Astrocyte (in vitro differentiated cells and primary cell): ENCODE data around the gene TMEM220. TPM values are rescaled to one million over a fixed set of nuclear protein-coding genes. Genes with fewer than 3 reads are reported as not detected.
"Not testable (repeated sequence)": the region's sequence is repeated elsewhere in the genome, so short reads cannot be mapped to it uniquely, and the experiment has no call there.

Experiments used
- DNase-seq: peaks from one replicate; pipeline ENCODE4 v3.0.0-alpha.2; 2010; ENCODE audit warnings: low read depth
- FAIRE-seq: peaks from 2 replicates; lab custom pipeline; 2011; peaks lifted over from hg19 to GRCh38; lab: Jason Lieb, UNC
- H2AFZ ChIP-seq: 2 replicates; pipeline ENCODE4 v1.6.0; 2012; ENCODE audit warnings: low read depth, low read length, inconsistent platforms
- H3K27ac ChIP-seq: 2 replicates; pipeline ENCODE4 v1.5.1; 2011; ENCODE audit warnings: low read depth, low read length, inconsistent platforms
- H3K27me3 ChIP-seq: 2 replicates; pipeline ENCODE4 v1.6.0; 2011; ENCODE audit warnings: low read length, inconsistent platforms; ENCODE audit not compliant: insufficient read depth
- H3K36me3 ChIP-seq: 2 replicates; pipeline ENCODE4 v1.5.1; 2011; ENCODE audit warnings: low read length, inconsistent platforms; ENCODE audit not compliant: insufficient read depth
- H3K4me1 ChIP-seq: 2 replicates; pipeline ENCODE4 v1.5.1; 2011; ENCODE audit warnings: low read length, inconsistent platforms; ENCODE audit not compliant: insufficient read depth
- H3K4me2 ChIP-seq: 2 replicates; pipeline ENCODE4 v1.6.0; 2012; ENCODE audit warnings: low read length, inconsistent platforms
- H3K4me3 ChIP-seq: 2 replicates; pipeline ENCODE4 v1.5.1; 2011; ENCODE audit warnings: low read depth, mild to moderate bottlenecking, low read length, inconsistent platforms; ENCODE audit not compliant: insufficient read depth
- H3K79me2 ChIP-seq: 2 replicates; pipeline ENCODE4 v1.6.0; 2012; ENCODE audit warnings: mild to moderate bottlenecking, low read length, inconsistent platforms; ENCODE audit not compliant: insufficient read depth
- H3K9ac ChIP-seq: 2 replicates; pipeline ENCODE4 v1.6.0; 2012; ENCODE audit warnings: mild to moderate bottlenecking, low read length, inconsistent platforms
- H3K9me3 ChIP-seq: 2 replicates; pipeline ENCODE4 v1.5.1; 2012; ENCODE audit warnings: low read depth, mild to moderate bottlenecking, low read length, inconsistent platforms; ENCODE audit not compliant: insufficient read depth
- H4K20me1 ChIP-seq: 2 replicates; pipeline ENCODE4 v1.6.0; 2012; ENCODE audit warnings: low read length, inconsistent platforms; ENCODE audit not compliant: insufficient read depth
- H3K27ac Mint-ChIP-seq: one replicate; pipeline ENCODE4 v1.8.0; 2021; ENCODE audit warnings: mild to moderate bottlenecking, mixed read lengths; ENCODE audit not compliant: unreplicated experiment
- H3K27me3 Mint-ChIP-seq: one replicate; pipeline ENCODE4 v1.8.0; 2021; ENCODE audit warnings: low read depth, mixed read lengths; ENCODE audit not compliant: unreplicated experiment
- H3K36me3 Mint-ChIP-seq: one replicate; pipeline ENCODE4 v1.8.0; 2021; ENCODE audit warnings: low read depth, mixed read lengths; ENCODE audit not compliant: unreplicated experiment
- H3K4me1 Mint-ChIP-seq: one replicate; pipeline ENCODE4 v1.8.0; 2021; ENCODE audit warnings: low read depth, mixed read lengths; ENCODE audit not compliant: unreplicated experiment
- H3K4me3 Mint-ChIP-seq: one replicate; pipeline ENCODE4 v1.8.0; 2021; ENCODE audit warnings: mild to moderate bottlenecking, moderate library complexity, mixed read lengths; ENCODE audit not compliant: unreplicated experiment
- H3K9me3 Mint-ChIP-seq: one replicate; pipeline ENCODE4 v1.8.0; 2021; ENCODE audit warnings: mild to moderate bottlenecking, mixed read lengths; ENCODE audit not compliant: unreplicated experiment
- EZH2 ChIP-seq: IDR thresholded peaks from 2 replicates; pipeline ENCODE4 v1.6.1; 2012; ENCODE audit warnings: mild to moderate bottlenecking, low read length, inconsistent platforms; ENCODE audit not compliant: insufficient read depth
- total RNA-seq: library from RNA; stranded (reverse); gene quantifications from 2 replicates; pipeline ENCODE4 v1.2.1, GENCODE V29; 2021
- TF ChIP-seq, protein P1 (sequence below): IDR thresholded peaks from 2 replicates; pipeline ENCODE4 v1.5.1; 2011; ENCODE audit warnings: low read depth, mild to moderate bottlenecking, inconsistent platforms, low read length, moderate library complexity; ENCODE audit not compliant: insufficient read depth

TMEM220 gene
- total RNA-seq, 1 donor from 2014 or later = 1.0 TPM

DNA sequence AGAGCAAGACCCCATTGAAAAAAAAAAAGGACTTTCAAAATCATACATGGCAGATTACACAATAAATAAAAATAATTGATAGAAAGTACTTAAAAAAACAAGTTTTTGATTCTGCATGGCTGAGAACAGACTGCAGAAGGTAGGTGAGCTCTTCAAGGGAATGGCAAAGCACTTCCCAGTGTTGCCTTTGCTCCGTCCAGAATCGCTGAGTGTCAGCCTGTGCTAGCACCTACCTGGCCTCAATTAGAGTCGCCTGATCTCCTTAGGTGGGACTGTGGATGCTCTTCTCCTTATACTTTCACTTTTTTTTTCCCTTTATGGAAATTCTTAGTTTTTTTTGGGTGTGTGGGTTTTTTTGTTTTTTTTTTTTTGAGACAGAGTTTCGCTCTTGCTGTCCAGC, 6.0 kb upstream of the TMEM220 start:
- H3K4me1 ChIP-seq = no peaks in the 10 kb centered on the region
- peaks cover 3% of the 10 kb centered on the region for H3K4me1 Mint-ChIP-seq
- FAIRE-seq = no peak
- no peaks in the 10 kb centered on the region for H3K9me3 Mint-ChIP-seq
- H3K4me2 ChIP-seq = no peak overlapping the region
- no peak overlapping the region for H3K4me3 Mint-ChIP-seq
- DNase-seq = no peak
- H3K9ac ChIP-seq = no peak overlapping the region
- no peak overlapping the region for H3K4me3 ChIP-seq
- H3K27ac Mint-ChIP-seq = no peak overlapping the region
- no peaks in the 10 kb centered on the region for H3K79me2 ChIP-seq
- no peaks in the 10 kb centered on the region for H4K20me1 ChIP-seq
- no peaks in the 10 kb centered on the region for H3K36me3 Mint-ChIP-seq
- H3K27ac ChIP-seq = no peak overlapping the region
- TF ChIP-seq, protein P1, sequence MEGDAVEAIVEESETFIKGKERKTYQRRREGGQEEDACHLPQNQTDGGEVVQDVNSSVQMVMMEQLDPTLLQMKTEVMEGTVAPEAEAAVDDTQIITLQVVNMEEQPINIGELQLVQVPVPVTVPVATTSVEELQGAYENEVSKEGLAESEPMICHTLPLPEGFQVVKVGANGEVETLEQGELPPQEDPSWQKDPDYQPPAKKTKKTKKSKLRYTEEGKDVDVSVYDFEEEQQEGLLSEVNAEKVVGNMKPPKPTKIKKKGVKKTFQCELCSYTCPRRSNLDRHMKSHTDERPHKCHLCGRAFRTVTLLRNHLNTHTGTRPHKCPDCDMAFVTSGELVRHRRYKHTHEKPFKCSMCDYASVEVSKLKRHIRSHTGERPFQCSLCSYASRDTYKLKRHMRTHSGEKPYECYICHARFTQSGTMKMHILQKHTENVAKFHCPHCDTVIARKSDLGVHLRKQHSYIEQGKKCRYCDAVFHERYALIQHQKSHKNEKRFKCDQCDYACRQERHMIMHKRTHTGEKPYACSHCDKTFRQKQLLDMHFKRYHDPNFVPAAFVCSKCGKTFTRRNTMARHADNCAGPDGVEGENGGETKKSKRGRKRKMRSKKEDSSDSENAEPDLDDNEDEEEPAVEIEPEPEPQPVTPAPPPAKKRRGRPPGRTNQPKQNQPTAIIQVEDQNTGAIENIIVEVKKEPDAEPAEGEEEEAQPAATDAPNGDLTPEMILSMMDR = no peak
- no peak for TF ChIP-seq EZH2
- no peaks in the 10 kb centered on the region for H3K36me3 ChIP-seq
- no peaks in the 10 kb centered on the region for H3K9me3 ChIP-seq
- H3K27me3 Mint-ChIP-seq = peaks cover 18% of the 10 kb centered on the region
- peaks cover 3% of the 10 kb centered on the region for H3K27me3 ChIP-seq
- H2AFZ ChIP-seq = no peak overlapping the region

GRCh38 chr17:10735251-10735650, 5.4 kb upstream of the TMEM220 start:
- Histone ChIP-seq H3K36me3 (no peaks in the 10 kb centered on the region), H3K4me3 (no peak overlapping the region), H3K27ac (no peak overlapping the region), H3K27me3 (peaks cover under 1% of the 10 kb centered on the region), H4K20me1 (no peaks in the 10 kb centered on the region), H3K4me1 (no peaks in the 10 kb centered on the region), H3K9ac (no peak overlapping the region), H2AFZ (no peak overlapping the region), H3K79me2 (no peaks in the 10 kb centered on the region), H3K9me3 (no peaks in the 10 kb centered on the region), H3K4me2 (no peak overlapping the region)
- no peak for TF ChIP-seq EZH2
- TF ChIP-seq, protein P1 = no peak
- FAIRE-seq (no peak), DNase-seq (no peak)
- Mint-ChIP-seq H3K4me1 (peaks cover 4% of the 10 kb centered on the region), H3K36me3 (no peaks in the 10 kb centered on the region), H3K4me3 (no peak overlapping the region), H3K9me3 (no peaks in the 10 kb centered on the region), H3K27ac (no peak overlapping the region), H3K27me3 (peaks cover 16% of the 10 kb centered on the region)

DNA sequence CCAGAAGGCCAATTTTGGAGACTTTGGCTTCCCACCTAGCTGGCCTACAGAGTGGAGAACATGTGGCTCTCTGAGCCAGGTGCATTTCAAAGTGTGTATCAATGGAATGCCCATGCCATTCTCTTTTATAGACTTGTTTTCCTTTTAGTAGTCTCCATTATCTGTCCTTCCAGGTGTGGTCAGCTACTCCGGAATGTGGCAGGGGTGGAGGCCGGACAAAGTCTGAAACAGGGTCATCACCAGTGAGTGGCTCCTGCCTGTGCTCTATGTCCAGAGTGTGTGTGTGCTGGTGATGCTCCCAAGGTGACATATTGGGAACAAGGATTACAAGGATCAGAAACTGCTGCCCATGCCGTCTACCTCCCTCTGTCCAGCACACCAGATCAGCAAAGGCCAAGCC, 3.8 kb upstream of the TMEM220 start:
- no peaks in the 10 kb centered on the region for H3K36me3 ChIP-seq

GRCh38 chr17:10732121-10732520, 2.3 kb upstream of the TMEM220 start:
- not testable (repeated sequence) for H3K4me1 Mint-ChIP-seq, H3K27me3 ChIP-seq, H3K27me3 Mint-ChIP-seq, FAIRE-seq, H3K4me1 ChIP-seq, H2AFZ ChIP-seq, H3K9me3 ChIP-seq, H3K9me3 Mint-ChIP-seq, H3K4me3 ChIP-seq, H3K27ac ChIP-seq, H3K79me2 ChIP-seq, DNase-seq, H3K4me3 Mint-ChIP-seq, H3K4me2 ChIP-seq, H3K36me3 ChIP-seq, H3K9ac ChIP-seq, H3K27ac Mint-ChIP-seq, H4K20me1 ChIP-seq, H3K36me3 Mint-ChIP-seq

More for the DNA sequence above, 3.8 kb upstream of the TMEM220 start:
- no peaks in the 10 kb centered on the region for H3K9me3 ChIP-seq
- no peaks in the 10 kb centered on the region for H3K9me3 Mint-ChIP-seq
- no peak overlapping the region for H3K4me2 ChIP-seq
- H3K4me3 ChIP-seq = no peak overlapping the region
- H3K4me3 Mint-ChIP-seq = no peak overlapping the region
- no peaks in the 10 kb centered on the region for H3K36me3 Mint-ChIP-seq
- H3K4me1 Mint-ChIP-seq = peaks cover 4% of the 10 kb centered on the region
- H3K27me3 ChIP-seq = no peaks in the 10 kb centered on the region
- no peaks in the 10 kb centered on the region for H3K79me2 ChIP-seq
- no peak for FAIRE-seq
- no peaks in the 10 kb centered on the region for H3K4me1 ChIP-seq
- H3K9ac ChIP-seq = no peak overlapping the region
- no peak overlapping the region for H2AFZ ChIP-seq
- H3K27ac ChIP-seq = no peak overlapping the region
- H4K20me1 ChIP-seq = no peaks in the 10 kb centered on the region
- DNase-seq = no peak
- H3K27me3 Mint-ChIP-seq = peaks cover 10% of the 10 kb centered on the region
- TF ChIP-seq, protein P1 = no peak
- TF ChIP-seq EZH2 = no peak
- H3K27ac Mint-ChIP-seq = no peak overlapping the region
